ENCODE results near the gene GFOD1. TPM values are rescaled to one million over a fixed set of nuclear protein-coding genes. Genes with fewer than 3 reads are reported as not detected.
"Not testable (repeated sequence)": the region's sequence is repeated elsewhere in the genome, so short reads cannot be mapped to it uniquely, and the experiment has no call there.

The GFOD1 gene
- total RNA-seq, 6 experiments from 2014 or later, result 2.3 to 4.7 (median 2.9) TPM

- Mint-ChIP-seq H3K4me3 (no peak overlapping the region), H3K27me3 (ENCODE audit: insufficient read depth) (peaks cover 1% of the 10 kb centered on the region; the same call in 1 of the 2 replicates)
- DNase-seq, result peak; percentile 28
These were observed 155.7 kb downstream of the GFOD1 start for GRCh38 chr6:13331516-13332348.

GRCh38 chr6:13328875-13329183 lies 158.6 kb downstream of the GFOD1 start:
- no peak for TF ChIP-seq CTCF (IDR thresholded peaks at IDR 0.05)
- no peak for DNase-seq
- Mint-ChIP-seq H3K9me3 (no peaks in the 10 kb centered on the region), H3K27ac (peak overlapping the region; percentile 87), H3K4me3 (peak overlapping the region; percentile 96), H3K27me3 (ENCODE audit: insufficient read depth) (peaks cover 1% of the 10 kb centered on the region; the same call in 1 of the 2 replicates), H3K4me1 (ENCODE audit: low read depth) (peaks cover 27% of the 10 kb centered on the region), H3K36me3 (ENCODE audit: low read depth) (peaks cover 5% of the 10 kb centered on the region; the same call in 1 of the 2 replicates)

More at GRCh38 chr6:13331516-13332348, 155.7 kb downstream of the GFOD1 start:
- no peaks in the 10 kb centered on the region for H3K9me3 Mint-ChIP-seq
- no peaks in the 10 kb centered on the region for H3K36me3 Mint-ChIP-seq (ENCODE audit: low read depth)
- no peak overlapping the region for H3K27ac Mint-ChIP-seq
- TF ChIP-seq CTCF (IDR thresholded peaks at IDR 0.05), result peak; percentile 89
- H3K4me1 Mint-ChIP-seq (ENCODE audit: low read depth), result peaks cover 32% of the 10 kb centered on the region

GRCh38 chr6:13328076-13328874 lies 159.1 kb downstream of the GFOD1 start, which contains the start of gene TBC1D7:
Gene TBC1D7, minus strand, starts transcription at chr6:13328537. Its CDS starts 1,639 bp downstream, at chr6:13326898.
- Mint-ChIP-seq H3K9me3 (no peaks in the 10 kb centered on the region), H3K36me3 (ENCODE audit: low read depth) (peaks cover 5% of the 10 kb centered on the region; the same call in 1 of the 2 replicates), H3K27ac (peak within 1 kb of the TSS; percentile 87), H3K4me1 (ENCODE audit: low read depth) (peaks cover 27% of the 10 kb centered on the region), H3K27me3 (ENCODE audit: insufficient read depth) (peaks cover 1% of the 10 kb centered on the region; the same call in 1 of the 2 replicates), H3K4me3 (peak within 1 kb of the TSS; percentile 96)
- TF ChIP-seq CTCF (IDR thresholded peaks at IDR 0.05), result peak; percentile 54
- peak; percentile 91 for DNase-seq

GRCh38 chr6:13327691-13328075 lies 159.7 kb downstream of the GFOD1 start:
- peak overlapping the region; percentile 96 for H3K4me3 Mint-ChIP-seq
- peaks cover 5% of the 10 kb centered on the region; the same call in 1 of the 2 replicates for H3K36me3 Mint-ChIP-seq (ENCODE audit: low read depth)
- H3K4me1 Mint-ChIP-seq (ENCODE audit: low read depth), result peaks cover 27% of the 10 kb centered on the region
- no peaks in the 10 kb centered on the region for H3K9me3 Mint-ChIP-seq
- H3K27ac Mint-ChIP-seq, result peak overlapping the region; percentile 87
- peaks cover 1% of the 10 kb centered on the region; the same call in 1 of the 2 replicates for H3K27me3 Mint-ChIP-seq (ENCODE audit: insufficient read depth)
- TF ChIP-seq CTCF (IDR thresholded peaks at IDR 0.05), result no peak
- no peak for DNase-seq

GRCh38 chr6:13326031-13326586 lies 161.3 kb downstream of the GFOD1 start:
- not testable (repeated sequence) for H3K9me3 Mint-ChIP-seq; H3K27me3 Mint-ChIP-seq (ENCODE audit: insufficient read depth); H3K27ac Mint-ChIP-seq; DNase-seq
- Mint-ChIP-seq H3K4me3 (peak overlapping the region; percentile 96; the same call in 1 of the 2 replicates), H3K4me1 (ENCODE audit: low read depth) (peaks cover 22% of the 10 kb centered on the region), H3K36me3 (ENCODE audit: low read depth) (peaks cover 12% of the 10 kb centered on the region)
